HG02571 (cell line): Measurements from ENCODE around the gene DCAF4L1.

Source experiments
- ATAC-seq: cut with Tn5 transposase; IDR thresholded peaks from one replicate; pipeline ENCODE4 v1.9.1; 2021; ENCODE audit warnings: mild to moderate bottlenecking, moderate library complexity; ENCODE audit not compliant: unreplicated experiment

Gene DCAF4L1

DNA sequence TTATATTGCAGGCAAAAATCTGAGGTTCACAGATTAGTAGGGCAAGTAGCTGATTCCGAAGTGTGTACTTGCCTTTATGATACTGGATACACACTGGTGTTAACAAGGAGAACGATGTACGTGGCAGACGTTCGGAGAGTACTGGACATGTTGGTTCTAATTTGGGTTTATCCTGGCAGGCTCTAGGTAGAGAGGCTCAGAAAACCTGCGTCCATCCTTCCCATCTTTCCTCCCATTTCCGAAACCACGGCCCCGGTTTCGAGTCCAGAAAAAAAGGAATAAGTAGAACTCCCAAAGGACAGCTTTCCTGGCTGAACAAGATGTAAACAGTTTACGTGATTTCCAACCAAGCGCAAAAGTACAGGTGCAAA lies 8.4 kb downstream of the DCAF4L1 start:
- ATAC-seq, result peak; percentile 16

GRCh38 chr4:41990365-41991111 lies 9.0 kb downstream of the DCAF4L1 start, which contains the start of gene SLC30A9:
Gene SLC30A9 (plus strand): TSS chr4:41990530. CDS start chr4:41990652, 122 bp downstream.
- peak; percentile 100 for ATAC-seq

- no peak for ATAC-seq
Observed at GRCh38 chr4:41991916-41992767, 10.6 kb downstream of the DCAF4L1 start.

DNA sequence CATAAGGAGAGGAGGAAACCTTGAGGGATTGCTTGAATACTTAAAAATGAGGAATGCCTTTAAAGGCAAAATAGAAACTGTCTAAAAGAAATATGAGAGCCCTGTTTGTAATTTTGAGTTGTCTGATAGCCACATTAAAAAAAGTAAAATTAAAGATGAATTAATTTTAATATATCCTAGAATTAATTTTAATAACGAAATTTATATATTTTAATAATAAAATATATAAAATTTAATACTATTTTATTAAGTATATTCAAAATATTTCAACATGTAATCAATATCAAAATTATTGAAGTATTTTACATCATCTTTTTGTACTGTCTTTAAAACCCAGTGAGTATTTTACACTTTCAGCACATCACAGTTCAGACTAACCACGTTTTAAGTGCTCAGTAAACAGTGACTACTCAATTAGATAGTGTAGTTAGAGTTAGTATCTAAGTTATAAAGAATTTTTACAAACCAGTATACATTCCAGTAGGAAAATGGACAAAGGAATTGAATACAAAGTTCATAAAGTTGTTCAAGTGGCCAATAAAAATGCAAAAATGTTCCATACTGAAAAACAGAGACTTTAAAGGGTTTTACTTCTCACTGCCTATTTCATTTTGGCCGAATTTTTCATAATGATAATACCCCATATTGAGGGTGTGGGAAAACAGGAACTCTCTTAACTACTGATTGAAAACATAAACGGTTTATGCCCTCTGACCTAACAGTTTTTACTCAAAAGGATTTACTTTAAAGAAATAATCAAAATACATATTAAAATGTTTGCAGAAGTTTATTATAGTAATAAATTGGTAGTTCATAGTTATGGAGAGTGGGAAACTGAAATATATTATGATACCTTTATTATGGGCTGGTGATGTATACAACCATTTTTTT lies 11.7 kb downstream of the DCAF4L1 start:
- ATAC-seq, result no peak

DNA sequence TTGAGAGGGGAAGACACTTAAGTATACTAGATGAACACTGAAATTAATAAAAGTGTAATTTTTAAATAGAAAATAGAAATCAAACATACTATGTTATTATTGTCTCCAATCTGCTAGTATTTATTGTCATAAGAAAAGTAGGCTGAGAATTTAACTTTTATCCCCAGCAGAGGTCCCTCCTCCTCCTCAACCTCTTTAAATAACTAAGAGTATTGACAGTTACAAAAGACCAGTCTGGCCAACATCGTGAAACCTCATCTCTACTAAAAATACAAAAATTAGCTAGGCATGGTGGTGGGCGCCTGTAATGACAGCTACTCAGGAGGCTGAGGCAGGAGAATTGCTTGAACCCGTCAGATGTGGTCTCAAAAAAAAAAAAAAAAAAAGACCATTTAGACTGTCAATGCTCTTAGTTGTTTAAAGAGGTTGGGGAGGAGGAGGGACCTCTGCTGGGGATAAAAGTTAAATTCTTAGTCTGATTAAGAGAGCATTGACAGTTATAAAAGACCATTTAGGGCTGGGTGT lies 13.0 kb downstream of the DCAF4L1 start:
- no peak for ATAC-seq

GRCh38 chr4:41998019-41998418 lies 16.5 kb downstream of the DCAF4L1 start:
- no peak for ATAC-seq

GRCh38 chr4:41999321-41999720 lies 17.8 kb downstream of the DCAF4L1 start:
- ATAC-seq, result no peak

- ATAC-seq, result no peak
Observed at GRCh38 chr4:42008011-42008786, 26.6 kb downstream of the DCAF4L1 start.

DNA sequence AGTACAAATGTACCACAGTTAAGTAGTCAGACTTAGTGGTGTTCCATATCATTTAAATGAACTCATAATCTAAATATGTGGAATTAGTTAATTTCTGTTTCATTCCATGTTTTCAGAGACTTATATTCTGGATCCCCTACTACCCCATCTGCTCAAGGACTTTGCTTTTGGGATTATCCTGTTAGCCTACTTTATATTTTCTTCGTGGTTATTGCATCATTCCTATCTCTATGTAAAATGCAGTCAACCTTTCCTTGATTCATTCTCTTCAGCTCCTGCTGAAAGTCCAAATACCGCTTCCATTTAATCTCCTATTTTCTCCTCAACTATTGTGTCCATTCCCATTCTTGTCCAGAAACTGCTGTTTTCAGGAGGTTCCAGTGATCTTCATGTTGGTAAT lies 33.9 kb downstream of the DCAF4L1 start:
- ATAC-seq, result no peak

GRCh38 chr4:42018451-42018850 lies 36.9 kb downstream of the DCAF4L1 start:
- no peak for ATAC-seq
